GM12878 (cell line): ENCODE measurements around the gene PDZD2. TPM values are rescaled to one million over a fixed set of nuclear protein-coding genes. Genes with fewer than 3 reads are reported as not detected.

Source experiments
- ATAC-seq: fragments of 200-7000 bp; cut with Tn5 transposase; 3 replicates; pipeline ENCODE4 v1.9.1; 2020; ENCODE audit warnings: mild to moderate bottlenecking, moderate library complexity
- BruUV-seq: library from RNA; stranded (reverse); fragments of 400-500 nt; replicated peaks from 2 replicates; lab custom pipeline; 2021; lab: Mats Ljungman, UMichigan
- CTCF ChIA-PET: fragments of 300-600 bp; sonication (Branson Sonifier 250); formaldehyde crosslinking; extraction: SDS; loops from one replicate; lab custom pipeline; 2021; ENCODE audit warnings: inconsistent platforms; lab: Yijun Ruan, JAX
- POLR2A ChIA-PET: fragments of 350-600 bp; formaldehyde crosslinking; extraction: SDS; loops from one replicate; lab custom pipeline; 2021; ENCODE audit warnings: inconsistent platforms; lab: Charles Lee
- RAD21 ChIA-PET: fragments of 300-600 bp; sonication (Branson Sonifier 250); formaldehyde crosslinking; loops from one replicate; lab custom pipeline; 2023; ENCODE audit warnings: antibody characterized with exemption; ENCODE audit not compliant: unreplicated experiment; lab: Charles Lee
- SMC1A ChIA-PET: fragments of 300-600 bp; sonication (Branson Sonifier 250); formaldehyde crosslinking; loops from one replicate; lab custom pipeline; 2023; ENCODE audit not compliant: unreplicated experiment, uncharacterized antibody; lab: Charles Lee
- DNase-seq: peaks from one replicate; pipeline ENCODE4 v3.0.0-alpha.2; 2011; ENCODE audit warnings: low read depth, low spot score
- FAIRE-seq: peaks from 3 replicates; lab custom pipeline; 2011; peaks lifted over from hg19 to GRCh38; lab: Jason Lieb, UNC
- H2AFZ ChIP-seq: 2 replicates; pipeline ENCODE4 v1.6.0; 2011; ENCODE audit warnings: low read depth, low read length, control low read depth; ENCODE audit not compliant: control insufficient read depth
- H3K27ac ChIP-seq: 2 replicates; pipeline ENCODE4 v1.5.1; 2011; ENCODE audit warnings: control low read depth; ENCODE audit not compliant: control insufficient read depth, insufficient read depth
- H3K27me3 ChIP-seq, 2 experiments: replicated peaks in 1 of 2; 2 replicates each; pipeline versions ENCODE4 v1.6.0 to v1.6.1; 2011; ENCODE audit warnings: low read length in 1 of 2; ENCODE audit not compliant: control insufficient read depth in 2 of 2, insufficient read depth in 2 of 2
- H3K36me3 ChIP-seq, 2 experiments: 2 replicates each; pipeline ENCODE4 v1.5.1; 2011; ENCODE audit warnings: low read length in 1 of 2; ENCODE audit not compliant: control insufficient read depth in 2 of 2, insufficient read depth in 2 of 2
- H3K4me1 ChIP-seq: 2 replicates; pipeline ENCODE4 v1.6.1; 2011; ENCODE audit warnings: mild to moderate bottlenecking, low read length, moderate library complexity, mixed read lengths; ENCODE audit not compliant: control insufficient read depth, insufficient read depth
- H3K4me2 ChIP-seq: 2 replicates; pipeline ENCODE4 v1.6.0; 2011; ENCODE audit warnings: control low read depth; ENCODE audit not compliant: control insufficient read depth, insufficient read depth
- H3K4me3 ChIP-seq: fragments of 200-600 bp; sonication (generic); 2 replicates; pipeline ENCODE4 v1.5.1; 2016
- H3K79me2 ChIP-seq: 2 replicates; pipeline ENCODE4 v1.6.0; 2011; ENCODE audit warnings: low read length; ENCODE audit not compliant: control insufficient read depth, insufficient read depth
- H3K9ac ChIP-seq: 2 replicates; pipeline ENCODE4 v1.8.0; 2011; ENCODE audit warnings: low read length, control low read depth, mixed read lengths; ENCODE audit not compliant: control insufficient read depth, insufficient read depth
- H3K9me3 ChIP-seq: replicated peaks from 3 replicates; pipeline ENCODE4 v1.5.1; 2011; ENCODE audit warnings: mild to moderate bottlenecking, low read length; ENCODE audit not compliant: control insufficient read depth, insufficient read depth
- H4K20me1 ChIP-seq: 2 replicates; pipeline ENCODE4 v1.6.0; 2011; ENCODE audit not compliant: control insufficient read depth, insufficient read depth
- HDGF ChIP-seq: fragments of 450-650 bp; IDR thresholded peaks from 2 replicates; pipeline ENCODE4 v1.6.1; 2016; ENCODE audit warnings: antibody characterized with exemption
- IKZF1 ChIP-seq: fragments of 450-650 bp; conservative IDR thresholded peaks from 2 replicates; pipeline ENCODE4 v1.6.1; 2017; ENCODE audit warnings: antibody characterized with exemption, mild to moderate bottlenecking
- KLF5 ChIP-seq: fragments of 450-650 bp; IDR thresholded peaks from 2 replicates; pipeline ENCODE4 v1.6.1; 2014; ENCODE audit warnings: mild to moderate bottlenecking; ENCODE audit not compliant: partially characterized antibody
- MEF2B ChIP-seq: fragments of 450-650 bp; IDR thresholded peaks from 2 replicates; pipeline ENCODE4 v1.6.1; 2018; ENCODE audit warnings: mild to moderate bottlenecking, moderate library complexity; ENCODE audit not compliant: partially characterized antibody, poor library complexity, severe bottlenecking
- MLLT1 ChIP-seq: fragments of 450-650 bp; IDR thresholded peaks from 2 replicates; pipeline ENCODE4 v1.6.1; 2016; ENCODE audit warnings: mild to moderate bottlenecking
- MTA3 ChIP-seq: IDR thresholded peaks from 2 replicates; pipeline ENCODE4 v1.6.1; 2012; ENCODE audit warnings: low read length, inconsistent platforms, borderline replicate concordance
- POLR2AphosphoS5 ChIP-seq: IDR thresholded peaks from 2 replicates; pipeline ENCODE4 v1.6.1; 2011; ENCODE audit warnings: mild to moderate bottlenecking, low read length, inconsistent platforms
- SMAD1 ChIP-seq: fragments of 450-650 bp; IDR thresholded peaks from 2 replicates; pipeline ENCODE4 v1.6.1; 2018; ENCODE audit warnings: mild to moderate bottlenecking, low read depth; ENCODE audit not compliant: partially characterized antibody
- SP1 ChIP-seq: IDR thresholded peaks from one replicate; pipeline ENCODE4 v1.6.1; 2011; ENCODE audit warnings: low read depth, low read length
- ZNF274 ChIP-seq: IDR thresholded peaks from one replicate; pipeline ENCODE4 v1.8.0; 2011; ENCODE audit not compliant: insufficient read length, insufficient read depth
- WGBS: methylation state at CpG from one replicate; pipeline ENCODE4 v1.1.6; 2016; ENCODE audit warnings: low lambda C conversion rate; ENCODE audit not compliant: insufficient replicate concordance, insufficient coverage; ENCODE audit errors: missing lambda C conversion rate; 5-methylcytosine and 5-hydroxymethylcytosine counted together
- in situ Hi-C: fragments of 300-500 bp; cut with MboI; formaldehyde crosslinking; loops from 9 replicates; pipeline ENCODE4 v1.14.3; 2018; ENCODE audit warnings: mixed read lengths
- intact Hi-C: fragments of 100-400 bp; cut with micrococcal nuclease; formaldehyde crosslinking; loops from one replicate; pipeline ENCODE4 v1.14.2; 2022; ENCODE audit not compliant: unreplicated experiment
- polyA plus RNA-seq, 11 experiments: library from polyadenylated mRNA; depleted of rRNA in 4 of 11; unstranded in 6 of 11; stranded (reverse) in 5 of 11; fragments of >200 nt; fragmentation: Nextera tagmentation in 4 of 11; fragmentation: Illumina TruSeq in 1 of 11; extraction: Ambion mirVana in 4 of 11; extraction: Trizol in 1 of 11; gene quantifications; 1 replicate in 1 of 11; 2 replicates in 10 of 11; pipeline versions ENCODE4 v1.2.1 to v1.2.3, GENCODE V29; 2011 to 2016; ENCODE audit warnings: inconsistent platforms in 2 of 11, missing spikeins in 2 of 11, low read depth in 1 of 11
- total RNA-seq, 4 experiments: library from RNA; depleted of rRNA in 3 of 4; stranded (reverse); fragments of >200 nt in 3 of 4; fragmentation: Illumina TruSeq in 1 of 4; extraction: Trizol in 1 of 4; gene quantifications; 2 replicates each; pipeline versions ENCODE4 v1.2.1 to v1.2.3, GENCODE V29; 2013 to 2021
- TF ChIP-seq, protein P1 (sequence below): fragments of 450-650 bp; IDR thresholded peaks from 2 replicates; pipeline ENCODE4 v1.6.1; 2016; ENCODE audit warnings: mild to moderate bottlenecking
- TF ChIP-seq, protein P2 (sequence below): IDR thresholded peaks from 2 replicates; pipeline ENCODE4 v1.6.1; 2011; ENCODE audit warnings: mild to moderate bottlenecking, low read depth, low read length, moderate library complexity; ENCODE audit not compliant: insufficient replicate concordance
- TF ChIP-seq, protein P3 (sequence below): fragments of 450-650 bp; IDR thresholded peaks from 2 replicates; pipeline ENCODE4 v1.6.1; 2017; ENCODE audit warnings: antibody characterized with exemption, mild to moderate bottlenecking, moderate library complexity
- TF ChIP-seq, protein P4 (sequence below): fragments of 450-650 bp; IDR thresholded peaks from 2 replicates; pipeline ENCODE4 v1.6.1; 2017; ENCODE audit warnings: mild to moderate bottlenecking

PDZD2 gene
- total and polyA plus RNA-seq, 10 of the 15 experiments (the other 5 are each of a cell fraction or from before 2014, with no cell fraction given) = 0.01 to 0.58 (median 0.29) TPM; not detected in 3

DNA sequence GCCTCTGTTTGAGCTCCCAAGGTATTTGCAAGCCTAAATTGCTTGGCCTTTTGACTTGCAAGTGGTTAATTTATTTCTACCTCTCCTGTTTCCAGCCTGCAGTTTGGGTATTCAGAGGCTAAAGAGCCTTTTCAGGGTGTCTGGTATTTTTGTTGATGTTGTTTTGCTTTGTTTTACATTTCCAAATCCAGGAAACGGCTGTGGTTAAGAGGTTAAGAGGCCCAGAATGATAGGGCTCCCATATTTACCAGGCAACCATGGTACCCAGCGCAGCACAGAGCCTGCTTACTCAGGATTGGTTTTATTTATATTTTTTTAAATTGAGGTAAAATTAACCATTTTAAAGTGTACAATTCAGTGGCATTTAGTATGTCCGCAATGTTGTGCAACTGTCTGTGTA, 92.1 kb downstream of the PDZD2 start:
- H3K36me3 ChIP-seq = no peaks in the 10 kb centered on the region
- SMC1A ChIA-PET = no interaction called here
- intact Hi-C loops = no loop called here
- H3K27ac ChIP-seq = no peak overlapping the region
- CTCF ChIA-PET = interaction anchor here (0.7 to 1.0 kb wide), 2 partner anchors 8 to 72 kb away, joined by 3 read pairs; no protein-coding TSS in a partner anchor
- no peaks in the 10 kb centered on the region for H3K79me2 ChIP-seq
- H3K9me3 ChIP-seq = no peaks in the 10 kb centered on the region
- H3K9ac ChIP-seq = no peak overlapping the region
- ATAC-seq (no peak), FAIRE-seq (no peak), DNase-seq (no peak)
- POLR2A ChIA-PET = no interaction called here
- RAD21 ChIA-PET = no interaction called here
- H3K4me3 ChIP-seq = no peak overlapping the region
- H4K20me1 ChIP-seq = no peaks in the 10 kb centered on the region
- no TSS peak for BruUV-seq
- in situ Hi-C loops = no loop called here
- no peaks in the 10 kb centered on the region for H3K27me3 ChIP-seq
- H3K4me2 ChIP-seq = no peak overlapping the region
- H2AFZ ChIP-seq = no peak overlapping the region
- H3K4me1 ChIP-seq = no peaks in the 10 kb centered on the region
- 15% methylated on average over 3 of the region's 3 CpGs for WGBS
- TF ChIP-seq, protein P1, sequence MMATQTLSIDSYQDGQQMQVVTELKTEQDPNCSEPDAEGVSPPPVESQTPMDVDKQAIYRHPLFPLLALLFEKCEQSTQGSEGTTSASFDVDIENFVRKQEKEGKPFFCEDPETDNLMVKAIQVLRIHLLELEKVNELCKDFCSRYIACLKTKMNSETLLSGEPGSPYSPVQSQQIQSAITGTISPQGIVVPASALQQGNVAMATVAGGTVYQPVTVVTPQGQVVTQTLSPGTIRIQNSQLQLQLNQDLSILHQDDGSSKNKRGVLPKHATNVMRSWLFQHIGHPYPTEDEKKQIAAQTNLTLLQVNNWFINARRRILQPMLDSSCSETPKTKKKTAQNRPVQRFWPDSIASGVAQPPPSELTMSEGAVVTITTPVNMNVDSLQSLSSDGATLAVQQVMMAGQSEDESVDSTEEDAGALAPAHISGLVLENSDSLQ = no peak
- no peak for TF ChIP-seq SP1
- TF ChIP-seq SMAD1 = no peak
- TF ChIP-seq KLF5 = no peak
- TF ChIP-seq MTA3 = no peak
- TF ChIP-seq HDGF = no peak
- no peak for TF ChIP-seq MEF2B
- TF ChIP-seq, protein P2, sequence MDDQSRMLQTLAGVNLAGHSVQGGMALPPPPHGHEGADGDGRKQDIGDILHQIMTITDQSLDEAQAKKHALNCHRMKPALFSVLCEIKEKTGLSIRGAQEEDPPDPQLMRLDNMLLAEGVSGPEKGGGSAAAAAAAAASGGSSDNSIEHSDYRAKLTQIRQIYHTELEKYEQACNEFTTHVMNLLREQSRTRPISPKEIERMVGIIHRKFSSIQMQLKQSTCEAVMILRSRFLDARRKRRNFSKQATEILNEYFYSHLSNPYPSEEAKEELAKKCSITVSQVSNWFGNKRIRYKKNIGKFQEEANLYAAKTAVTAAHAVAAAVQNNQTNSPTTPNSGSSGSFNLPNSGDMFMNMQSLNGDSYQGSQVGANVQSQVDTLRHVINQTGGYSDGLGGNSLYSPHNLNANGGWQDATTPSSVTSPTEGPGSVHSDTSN = no peak
- no peak for TF ChIP-seq ZNF274
- no peak for TF ChIP-seq MLLT1
- TF ChIP-seq, protein P3, sequence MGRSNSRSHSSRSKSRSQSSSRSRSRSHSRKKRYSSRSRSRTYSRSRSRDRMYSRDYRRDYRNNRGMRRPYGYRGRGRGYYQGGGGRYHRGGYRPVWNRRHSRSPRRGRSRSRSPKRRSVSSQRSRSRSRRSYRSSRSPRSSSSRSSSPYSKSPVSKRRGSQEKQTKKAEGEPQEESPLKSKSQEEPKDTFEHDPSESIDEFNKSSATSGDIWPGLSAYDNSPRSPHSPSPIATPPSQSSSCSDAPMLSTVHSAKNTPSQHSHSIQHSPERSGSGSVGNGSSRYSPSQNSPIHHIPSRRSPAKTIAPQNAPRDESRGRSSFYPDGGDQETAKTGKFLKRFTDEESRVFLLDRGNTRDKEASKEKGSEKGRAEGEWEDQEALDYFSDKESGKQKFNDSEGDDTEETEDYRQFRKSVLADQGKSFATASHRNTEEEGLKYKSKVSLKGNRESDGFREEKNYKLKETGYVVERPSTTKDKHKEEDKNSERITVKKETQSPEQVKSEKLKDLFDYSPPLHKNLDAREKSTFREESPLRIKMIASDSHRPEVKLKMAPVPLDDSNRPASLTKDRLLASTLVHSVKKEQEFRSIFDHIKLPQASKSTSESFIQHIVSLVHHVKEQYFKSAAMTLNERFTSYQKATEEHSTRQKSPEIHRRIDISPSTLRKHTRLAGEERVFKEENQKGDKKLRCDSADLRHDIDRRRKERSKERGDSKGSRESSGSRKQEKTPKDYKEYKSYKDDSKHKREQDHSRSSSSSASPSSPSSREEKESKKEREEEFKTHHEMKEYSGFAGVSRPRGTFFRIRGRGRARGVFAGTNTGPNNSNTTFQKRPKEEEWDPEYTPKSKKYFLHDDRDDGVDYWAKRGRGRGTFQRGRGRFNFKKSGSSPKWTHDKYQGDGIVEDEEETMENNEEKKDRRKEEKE = no peak
- no peak for TF ChIP-seq POLR2AphosphoS5
- TF ChIP-seq IKZF1 = no peak
- TF ChIP-seq, protein P4, sequence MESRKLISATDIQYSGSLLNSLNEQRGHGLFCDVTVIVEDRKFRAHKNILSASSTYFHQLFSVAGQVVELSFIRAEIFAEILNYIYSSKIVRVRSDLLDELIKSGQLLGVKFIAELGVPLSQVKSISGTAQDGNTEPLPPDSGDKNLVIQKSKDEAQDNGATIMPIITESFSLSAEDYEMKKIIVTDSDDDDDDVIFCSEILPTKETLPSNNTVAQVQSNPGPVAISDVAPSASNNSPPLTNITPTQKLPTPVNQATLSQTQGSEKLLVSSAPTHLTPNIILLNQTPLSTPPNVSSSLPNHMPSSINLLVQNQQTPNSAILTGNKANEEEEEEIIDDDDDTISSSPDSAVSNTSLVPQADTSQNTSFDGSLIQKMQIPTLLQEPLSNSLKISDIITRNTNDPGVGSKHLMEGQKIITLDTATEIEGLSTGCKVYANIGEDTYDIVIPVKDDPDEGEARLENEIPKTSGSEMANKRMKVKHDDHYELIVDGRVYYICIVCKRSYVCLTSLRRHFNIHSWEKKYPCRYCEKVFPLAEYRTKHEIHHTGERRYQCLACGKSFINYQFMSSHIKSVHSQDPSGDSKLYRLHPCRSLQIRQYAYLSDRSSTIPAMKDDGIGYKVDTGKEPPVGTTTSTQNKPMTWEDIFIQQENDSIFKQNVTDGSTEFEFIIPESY = no peak
